GM18873 (cell line): ENCODE data around the gene CPT1A.
A peak's percentile ranks its signal among the peaks of the same experiment; 100 is the strongest.

Source experiments
- ATAC-seq: cut with Tn5 transposase; IDR thresholded peaks from one replicate; pipeline ENCODE4 v1.9.1; 2021; ENCODE audit warnings: mild to moderate bottlenecking, moderate library complexity, moderate number of reproducible peaks; ENCODE audit not compliant: unreplicated experiment, low FRiP score

The CPT1A gene

GRCh38 chr11:68854273-68854958 lies 12.7 kb upstream of the CPT1A start:
- no peak for ATAC-seq

GRCh38 chr11:68852628-68853027 lies 10.9 kb upstream of the CPT1A start:
- ATAC-seq: no peak

- ATAC-seq: no peak
Measured at GRCh38 chr11:68848429-68848828, 6.7 kb upstream of the CPT1A start.

- ATAC-seq: no peak
Measured at GRCh38 chr11:68847395-68847794, 5.7 kb upstream of the CPT1A start.

GRCh38 chr11:68845351-68846002 lies 3.8 kb upstream of the CPT1A start:
- no peak for ATAC-seq

GRCh38 chr11:68844801-68845200 lies 3.1 kb upstream of the CPT1A start:
- ATAC-seq: no peak

- ATAC-seq: no peak
Measured at GRCh38 chr11:68844376-68844775, 2.7 kb upstream of the CPT1A start.

GRCh38 chr11:68843703-68844312 lies 2.1 kb upstream of the CPT1A start:
- no peak for ATAC-seq

- ATAC-seq: no peak
Measured at GRCh38 chr11:68843052-68843561, 1.4 kb upstream of the CPT1A start.

GRCh38 chr11:68842427-68843051 lies 823 bp upstream of the CPT1A start:
- no peak for ATAC-seq

GRCh38 chr11:68840661-68841653 lies 759 bp downstream of the CPT1A start:
- no peak for ATAC-seq

- peak; percentile 11 for ATAC-seq
Measured at GRCh38 chr11:68839911-68840641, 1.6 kb downstream of the CPT1A start.

- ATAC-seq: peak; percentile 36
Measured at GRCh38 chr11:68839054-68839865, 2.5 kb downstream of the CPT1A start.

- ATAC-seq: no peak
Measured at GRCh38 chr11:68838572-68838964, 3.1 kb downstream of the CPT1A start.

- no peak for ATAC-seq
Measured at GRCh38 chr11:68837583-68838571, 3.8 kb downstream of the CPT1A start.

- ATAC-seq: no peak
Measured at GRCh38 chr11:68835749-68836148, 6.0 kb downstream of the CPT1A start.

- ATAC-seq: no peak
Measured at GRCh38 chr11:68835328-68835727, 6.4 kb downstream of the CPT1A start.
